NCI-H2196 treated with DMSO at 0.1 percent for 48 hours (cell line): ENCODE measurements around the gene HAUS1.

Experiments used
- DNase-seq: peaks from one replicate; lab custom pipeline; 2025; ENCODE audit not compliant: unreplicated experiment; lab: John Stamatoyannopoulos, UW

Gene HAUS1

DNA sequence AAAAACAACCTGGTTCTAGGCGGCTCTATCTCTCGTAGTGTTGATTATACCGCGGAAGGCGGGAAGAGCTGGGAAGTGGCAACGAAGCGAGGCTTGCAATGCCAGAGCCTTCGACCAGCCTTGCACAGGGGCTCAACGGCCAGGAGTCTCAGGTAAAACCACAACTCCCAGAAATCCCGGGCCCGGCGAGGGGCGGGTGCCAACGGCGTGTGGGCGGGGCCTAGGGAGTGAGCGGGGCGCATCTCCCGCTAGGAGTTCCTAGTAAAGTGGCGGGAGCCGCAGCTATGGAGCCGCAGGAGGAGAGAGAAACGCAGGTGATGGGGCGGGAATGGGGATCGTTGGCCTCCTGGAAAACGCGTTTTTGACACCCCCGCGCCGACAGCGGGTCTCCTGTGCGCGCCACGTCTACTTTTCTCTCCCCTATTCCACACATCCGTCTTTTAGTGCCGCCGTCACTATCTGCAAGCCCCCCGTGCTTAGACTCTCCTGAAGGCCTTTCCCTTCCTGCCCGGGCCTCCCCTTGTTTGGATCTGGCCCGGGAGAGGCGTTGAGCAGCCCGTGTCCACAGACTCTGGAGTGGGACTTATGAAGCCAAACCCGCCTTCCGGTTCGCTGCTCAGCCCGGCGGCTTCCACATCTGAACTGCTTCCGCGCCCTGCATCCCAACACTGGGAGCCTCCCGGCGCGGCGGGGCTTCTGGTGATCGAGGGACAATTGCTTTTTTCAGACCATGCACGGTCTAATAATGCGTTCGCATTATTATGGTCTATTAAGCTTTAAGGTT, at the start of gene HAUS1:
Gene HAUS1, plus strand, starts transcription at position 258 of the 784 bp plus-strand sequence. Its CDS starts 27 bp downstream, at position 285.
- peak; percentile 81 for DNase-seq

DNA sequence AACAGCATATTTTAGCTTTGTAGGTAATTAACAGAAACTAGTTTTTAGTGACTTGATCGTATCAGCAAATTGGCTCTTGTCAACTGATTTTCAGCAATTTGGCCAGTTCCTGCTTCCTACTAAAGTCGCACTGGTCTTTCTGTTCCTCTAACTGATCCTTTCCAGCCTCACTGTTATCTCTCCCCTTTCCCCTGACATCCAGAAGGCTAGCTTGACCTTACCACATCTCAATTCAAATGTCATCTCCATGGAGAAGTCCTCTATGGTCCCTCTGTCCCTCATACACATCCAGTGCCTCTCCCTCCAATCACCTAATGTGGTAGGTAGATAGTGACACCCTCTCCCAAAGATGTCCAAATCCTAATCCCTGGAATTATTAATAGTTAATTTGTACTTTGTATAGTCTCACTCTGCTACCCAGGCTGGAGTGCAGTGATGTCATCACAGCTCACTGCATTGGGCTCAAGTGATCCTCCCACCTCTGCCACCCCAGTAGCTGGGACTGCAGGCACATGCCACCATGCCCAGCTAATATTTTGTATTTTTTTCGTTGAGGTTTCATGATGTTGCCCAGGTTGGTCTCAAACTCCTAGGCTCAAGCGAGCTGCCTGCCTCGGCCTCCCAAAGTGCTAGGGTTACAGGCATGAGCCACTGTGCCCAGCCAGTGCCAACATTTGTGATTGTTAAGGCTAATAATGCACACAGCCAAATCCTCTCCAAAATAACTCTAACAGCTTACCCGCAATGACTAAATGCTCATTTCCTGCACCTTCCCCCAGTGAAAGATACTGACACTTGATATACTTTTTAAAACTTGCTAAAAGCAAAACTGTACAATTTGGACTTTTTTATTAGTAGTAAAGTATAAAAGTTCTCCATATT, 49.0 kb upstream of the HAUS1 start:
- no peak for DNase-seq

DNA sequence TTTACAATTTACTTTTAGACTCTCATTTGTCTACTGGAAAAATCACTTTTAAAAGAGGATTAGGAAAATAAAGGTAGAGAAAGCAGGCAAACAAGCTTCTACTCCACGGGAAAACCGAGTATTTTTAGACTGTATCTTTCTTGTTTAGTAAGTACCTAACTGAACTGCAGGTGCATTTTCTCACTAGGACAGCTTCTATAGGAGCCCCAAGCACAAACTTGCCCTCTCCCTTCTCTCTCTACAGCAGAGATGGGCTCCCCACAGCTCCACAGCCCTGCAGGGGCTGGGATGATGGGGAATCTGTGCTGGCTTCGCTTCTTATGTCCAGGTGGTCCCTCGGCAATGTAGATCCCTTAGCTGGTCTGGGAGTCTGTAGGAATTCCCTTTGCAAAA, 48.4 kb upstream of the HAUS1 start:
- DNase-seq, result no peak

DNA sequence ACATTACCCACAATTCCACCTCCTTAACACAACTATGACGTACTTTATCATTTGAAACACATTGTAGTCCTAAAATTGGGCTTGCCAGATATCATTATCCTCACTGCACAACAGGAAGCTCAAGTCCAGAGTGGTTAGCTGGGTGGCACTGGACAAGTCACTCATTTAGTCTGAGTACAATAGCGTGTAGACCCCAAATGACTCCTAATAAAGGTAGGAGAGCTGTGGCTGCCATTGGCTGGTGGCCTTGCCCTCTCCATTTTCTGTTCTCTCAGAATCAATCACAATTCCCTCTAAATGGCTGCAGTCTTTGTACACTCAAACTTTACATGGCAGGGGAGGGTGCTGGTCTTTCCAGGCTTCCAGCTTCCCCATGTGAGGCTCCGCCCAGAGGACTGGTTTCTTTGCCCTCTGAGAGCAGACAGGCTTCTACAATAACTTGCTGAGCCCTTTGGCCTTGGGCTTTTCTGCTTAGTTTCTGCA, 43.8 kb upstream of the HAUS1 start:
- DNase-seq, result no peak

GRCh38 chr18:46061387-46061786, 42.8 kb upstream of the HAUS1 start:
- no peak for DNase-seq

- no peak for DNase-seq
Measured at GRCh38 chr18:46061796-46062195, 42.4 kb upstream of the HAUS1 start.

DNA sequence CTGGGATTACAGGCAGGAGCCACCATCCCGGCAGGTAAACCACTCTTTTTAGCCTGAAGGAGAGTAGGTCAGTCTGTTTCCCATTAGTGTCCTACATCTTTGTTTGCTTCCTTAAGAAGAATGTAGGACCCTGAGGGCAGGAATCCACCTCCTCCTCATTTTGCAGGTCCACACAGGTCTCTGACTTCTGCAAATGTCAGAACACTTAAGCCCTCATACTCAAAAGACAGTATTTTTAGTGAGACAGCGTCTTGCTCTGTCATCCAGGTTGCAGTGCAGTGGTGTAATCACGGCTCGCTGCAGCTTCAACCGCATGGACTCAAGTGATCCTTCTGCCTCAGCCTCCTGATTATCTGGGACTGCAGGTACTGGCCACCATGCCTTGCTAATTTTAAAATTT, 41.4 kb upstream of the HAUS1 start:
- no peak for DNase-seq

DNA sequence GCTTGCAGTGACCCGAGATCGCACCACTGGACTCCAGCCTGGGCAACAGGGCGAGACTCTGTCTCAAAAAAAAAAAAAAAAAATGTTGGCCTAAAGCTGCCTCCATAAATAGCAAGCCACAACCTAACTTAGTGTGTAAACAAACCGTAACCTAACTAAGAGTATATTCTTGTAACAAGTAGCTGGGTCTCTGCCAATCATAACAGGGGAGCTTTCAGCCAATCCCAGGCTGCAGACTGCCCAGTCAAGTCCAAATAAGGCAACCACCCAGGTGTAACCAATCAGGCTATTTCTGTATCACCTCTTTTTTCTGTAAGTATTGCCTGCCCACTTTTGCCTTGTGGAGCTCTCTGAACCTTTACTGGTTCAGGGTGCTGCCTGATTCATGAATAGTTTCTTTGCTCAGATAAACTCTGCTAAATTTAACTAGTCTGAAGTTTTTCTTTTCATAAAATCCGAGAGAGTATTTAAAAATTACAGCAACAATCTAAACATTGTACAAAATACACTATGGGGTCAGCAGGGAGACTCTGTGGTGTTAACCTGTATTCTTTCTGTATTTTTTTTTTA, 36.7 kb upstream of the HAUS1 start:
- DNase-seq, result no peak

DNA sequence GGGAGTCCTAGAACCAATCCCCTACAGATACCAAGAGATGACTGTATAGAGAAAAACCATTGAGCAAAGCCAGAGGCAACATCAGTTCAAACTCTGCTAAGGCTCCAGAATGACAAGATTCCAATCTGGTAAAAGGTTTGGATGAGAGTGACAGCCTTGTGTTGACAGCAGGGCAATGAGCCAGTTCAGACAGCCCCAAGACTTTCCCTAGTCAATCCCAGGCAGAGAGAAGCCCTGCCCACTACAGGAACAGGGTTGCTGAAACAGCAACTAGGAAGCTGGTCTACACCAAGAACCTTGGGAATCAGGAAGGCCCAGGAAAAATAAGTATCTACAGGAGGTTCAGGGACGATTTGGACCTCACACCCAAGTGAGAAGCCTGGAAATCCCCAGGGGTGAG, 35.4 kb upstream of the HAUS1 start:
- no peak for DNase-seq

DNA sequence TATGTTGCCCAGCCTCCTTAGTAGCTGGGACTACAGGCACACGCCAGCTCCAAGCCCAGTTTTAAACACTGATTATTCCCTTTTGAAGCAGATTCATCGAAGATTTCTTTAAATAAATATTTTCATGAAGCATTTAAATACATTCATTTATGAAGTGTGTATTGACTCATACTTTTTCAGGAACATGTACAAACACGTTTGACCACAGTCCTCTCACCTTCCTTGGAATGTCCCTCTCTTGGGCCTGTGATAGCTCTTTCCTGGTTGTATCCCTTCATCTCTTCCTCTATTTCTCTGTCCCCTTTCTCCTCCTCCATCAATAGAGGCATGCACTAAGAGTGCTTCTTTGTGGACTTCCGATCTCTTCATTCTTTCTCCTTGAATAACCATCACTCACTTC, 34.7 kb upstream of the HAUS1 start:
- no peak for DNase-seq

GRCh38 chr18:46070232-46070631, 34.0 kb upstream of the HAUS1 start:
- no peak for DNase-seq

DNA sequence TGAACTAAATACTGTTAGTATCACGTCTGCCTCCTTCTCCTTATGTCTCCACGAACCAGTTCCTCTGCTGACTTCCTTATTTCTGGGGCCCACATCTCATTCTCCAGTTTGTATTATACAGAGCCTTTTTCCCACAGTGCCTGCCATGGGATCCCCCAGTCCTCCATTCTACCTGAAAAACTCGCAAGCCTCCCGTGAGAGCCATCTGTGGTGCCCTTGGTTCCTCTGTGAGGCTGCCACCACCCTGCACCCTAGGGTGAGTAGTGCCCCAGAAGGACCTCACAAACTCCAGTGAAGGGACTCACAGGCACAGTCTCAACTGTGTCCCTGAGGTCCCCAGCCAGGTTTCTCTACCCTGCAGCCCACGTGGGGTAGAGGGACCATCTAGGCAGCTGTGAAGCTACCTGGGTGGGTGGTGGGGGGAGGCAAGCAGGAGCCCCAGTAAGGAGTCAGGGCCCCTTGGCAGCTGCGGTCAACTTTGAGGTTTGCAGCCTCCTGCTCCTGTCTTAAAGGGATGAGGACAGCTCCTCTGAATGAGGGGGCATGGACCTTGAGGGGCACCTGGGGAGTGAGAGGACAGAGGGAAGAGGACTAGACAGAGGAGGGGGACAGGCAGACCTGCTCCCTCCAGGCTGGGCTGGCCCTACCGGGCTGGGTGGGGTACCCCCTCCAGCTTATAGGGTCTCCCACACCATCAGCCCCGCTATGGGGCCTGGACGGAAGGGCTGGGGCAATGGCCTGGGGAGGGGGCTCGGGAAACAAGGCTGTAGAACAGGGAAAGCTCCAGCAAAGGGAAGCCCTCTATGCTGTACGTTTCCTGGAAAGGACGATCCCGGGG, 33.2 kb upstream of the HAUS1 start:
- no peak for DNase-seq

- no peak for DNase-seq
Measured at GRCh38 chr18:46071653-46072375, 32.4 kb upstream of the HAUS1 start, which contains the start of gene PSTPIP2. Gene PSTPIP2, minus strand, starts transcription at chr18:46072260. Its CDS starts 72 bp downstream, at chr18:46072188.

DNA sequence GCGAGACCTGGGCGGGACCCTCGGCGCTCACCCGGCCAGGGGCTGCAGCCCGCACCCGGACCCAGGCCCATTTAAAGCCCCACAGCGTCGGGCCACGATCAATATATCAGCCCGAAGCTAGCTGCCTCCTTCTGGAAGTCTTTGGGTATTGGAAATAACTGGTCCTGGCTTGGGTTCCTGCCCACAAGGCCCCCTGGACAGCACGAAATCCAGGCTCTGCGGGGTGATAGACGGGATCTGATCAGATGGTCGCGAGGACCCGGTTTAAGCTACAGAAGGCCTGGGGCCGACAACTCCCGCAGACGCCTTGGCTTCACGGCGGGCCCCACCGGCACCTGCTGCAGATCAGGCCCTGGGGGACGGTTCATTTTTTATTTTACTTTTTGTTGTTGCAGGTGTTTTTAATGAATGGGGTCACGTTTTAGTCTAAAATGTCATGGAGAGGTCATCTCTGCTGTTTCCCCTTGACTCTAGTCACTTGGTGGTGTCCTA, 31.8 kb upstream of the HAUS1 start:
- DNase-seq, result no peak

DNA sequence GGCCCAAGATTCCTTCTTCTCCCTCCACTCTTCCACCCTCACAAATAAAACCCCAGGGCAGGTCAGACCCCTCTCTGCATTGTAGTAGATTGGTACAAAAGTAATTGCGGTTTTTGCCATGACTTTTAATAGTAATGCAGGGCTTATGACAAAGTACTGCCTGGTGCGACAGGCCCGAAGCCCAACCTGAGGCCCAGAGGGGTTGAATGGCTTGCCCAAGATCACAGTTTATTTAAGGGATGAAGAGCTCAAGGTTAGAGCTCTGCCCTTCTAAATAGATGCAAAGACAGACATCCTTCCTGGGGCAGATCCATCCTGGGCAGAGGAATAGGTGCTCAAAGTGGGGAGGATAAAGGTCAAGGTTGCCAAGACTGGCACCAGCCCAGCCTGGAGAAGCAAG, 31.2 kb upstream of the HAUS1 start:
- DNase-seq, result no peak

- DNase-seq, result peak; percentile 20
Measured at GRCh38 chr18:46073474-46074331, 30.5 kb upstream of the HAUS1 start.

DNA sequence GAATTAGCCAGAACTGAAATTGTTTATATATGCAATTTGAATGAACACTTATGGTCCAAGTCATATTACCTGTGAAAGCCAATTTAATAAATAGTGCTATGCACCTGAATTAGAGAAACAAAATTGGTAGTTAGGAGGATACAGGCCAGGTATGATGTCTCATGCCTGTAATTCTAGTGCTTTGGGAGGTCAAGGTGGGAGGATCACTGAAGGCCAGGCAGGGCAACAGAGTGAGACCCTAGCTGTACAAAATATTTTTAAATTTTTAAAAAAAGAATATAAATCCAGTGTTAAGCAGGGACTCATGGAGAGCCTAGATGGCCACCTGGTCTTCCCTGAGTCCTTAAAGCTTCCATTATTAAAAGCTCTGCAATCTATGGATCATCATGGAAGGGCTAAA, 24.8 kb upstream of the HAUS1 start:
- DNase-seq, result no peak

- no peak for DNase-seq
Measured at GRCh38 chr18:46080156-46080555, 24.0 kb upstream of the HAUS1 start.

- no peak for DNase-seq
Measured at GRCh38 chr18:46084431-46084830, 19.8 kb upstream of the HAUS1 start.
